IMR-90 (cell line): ENCODE results near the gene LRRC26. TPM values are rescaled to one million over a fixed set of nuclear protein-coding genes. Genes with fewer than 3 reads are reported as not detected.
A peak's percentile ranks its signal among the peaks of the same experiment; 100 is the strongest.

Source experiments
- ATAC-seq: fragments of 200-7000 bp; cut with Tn5 transposase; 2 replicates; pipeline ENCODE4 v1.9.1; 2020; ENCODE audit warnings: low read depth, mild to moderate bottlenecking, moderate library complexity
- BruUV-seq: library from RNA; stranded (reverse); fragments of 400-500 nt; replicated peaks from 2 replicates; lab custom pipeline; 2021; lab: Mats Ljungman, UMichigan
- CTCF ChIA-PET: fragments of 300-600 bp; formaldehyde crosslinking; extraction: SDS; loops from one replicate; lab custom pipeline; 2021; ENCODE audit warnings: antibody characterized with exemption; lab: Yijun Ruan, JAX
- POLR2A ChIA-PET: fragments of 300-600 bp; sonication (Branson Sonifier 250); formaldehyde crosslinking; loops from one replicate; lab custom pipeline; 2022; ENCODE audit warnings: antibody characterized with exemption; ENCODE audit not compliant: unreplicated experiment; lab: Charles Lee
- DNase-seq: peaks from one replicate; pipeline ENCODE4 v3.0.0; 2013
- H2AFZ ChIP-seq: replicated peaks from 2 replicates; pipeline ENCODE3; 2013; ENCODE audit warnings: low read length, mild to moderate bottlenecking; ENCODE audit not compliant: poor library complexity
- H2AK5ac ChIP-seq: 2 replicates; pipeline ENCODE4 v1.6.1; 2013; ENCODE audit warnings: low read depth, low read length, inconsistent platforms
- H2AK9ac ChIP-seq: replicated peaks from 2 replicates; pipeline ENCODE3; 2013; ENCODE audit warnings: mild to moderate bottlenecking, low read depth, low read length, moderate library complexity; ENCODE audit not compliant: poor library complexity
- H2BK120ac ChIP-seq: 2 replicates; pipeline ENCODE4 v1.6.1; 2013; ENCODE audit warnings: low read depth, low read length, inconsistent platforms
- H2BK15ac ChIP-seq: 3 replicates; pipeline ENCODE4 v1.6.1; 2013; ENCODE audit warnings: low read depth, low read length, inconsistent platforms
- H2BK20ac ChIP-seq: 2 replicates; pipeline ENCODE4 v1.6.1; 2013; ENCODE audit warnings: low read depth, mild to moderate bottlenecking, inconsistent platforms, low read length, moderate library complexity
- H2BK5ac ChIP-seq: 2 replicates; pipeline ENCODE4 v1.6.1; 2013; ENCODE audit warnings: mild to moderate bottlenecking, low read depth, low read length, inconsistent platforms; ENCODE audit not compliant: poor library complexity, severe bottlenecking
- H3K14ac ChIP-seq: replicated peaks from 2 replicates; pipeline ENCODE4 v1.6.1; 2013; ENCODE audit warnings: low read depth, low read length, inconsistent platforms
- H3K18ac ChIP-seq: 2 replicates; pipeline ENCODE4 v1.6.1; 2013; ENCODE audit warnings: low read depth, low read length, control low read depth
- H3K23ac ChIP-seq: 2 replicates; pipeline ENCODE4 v1.6.1; 2013; ENCODE audit warnings: low read depth, low read length, inconsistent platforms
- H3K27ac ChIP-seq: 2 replicates; pipeline ENCODE4 v1.5.1; 2013; ENCODE audit warnings: mild to moderate bottlenecking, control low read depth, low read length; ENCODE audit not compliant: insufficient read depth
- H3K27me3 ChIP-seq: 2 replicates; pipeline ENCODE4 v1.6.1; 2013; ENCODE audit warnings: low read length; ENCODE audit not compliant: control insufficient read depth, insufficient read depth
- H3K36me3 ChIP-seq: 2 replicates; pipeline ENCODE4 v1.6.1; 2013; ENCODE audit warnings: low read length, mixed read lengths; ENCODE audit not compliant: control insufficient read depth, insufficient read depth
- H3K4ac ChIP-seq: 2 replicates; pipeline ENCODE4 v1.6.1; 2013; ENCODE audit warnings: low read depth, low read length, inconsistent platforms
- H3K4me1 ChIP-seq: 2 replicates; pipeline ENCODE4 v1.6.1; 2013; ENCODE audit warnings: low read length, mixed read lengths; ENCODE audit not compliant: control insufficient read depth, insufficient read depth
- H3K4me2 ChIP-seq: 2 replicates; pipeline ENCODE4 v1.6.1; 2013; ENCODE audit warnings: low read depth, mild to moderate bottlenecking, control low read depth, low read length, moderate library complexity
- H3K4me3 ChIP-seq: 2 replicates; pipeline ENCODE4 v1.5.1; 2013; ENCODE audit warnings: low read depth, mild to moderate bottlenecking, control low read depth, low read length, moderate library complexity; ENCODE audit not compliant: insufficient read depth
- H3K56ac ChIP-seq: 2 replicates; pipeline ENCODE4 v1.6.1; 2013; ENCODE audit warnings: low read length, inconsistent platforms; ENCODE audit not compliant: insufficient read depth; ENCODE audit errors: extremely low read depth
- H3K79me1 ChIP-seq, 2 experiments: 2 replicates each; pipeline ENCODE4 v1.6.1; 2013; ENCODE audit warnings: low read length in 2 of 2, inconsistent platforms in 1 of 2, low read depth in 1 of 2
- H3K9ac ChIP-seq: 2 replicates; pipeline ENCODE4 v1.6.1; 2013; ENCODE audit warnings: low read depth, low read length, control low read depth
- H3K9me1 ChIP-seq: 2 replicates; pipeline ENCODE4 v1.6.1; 2013; ENCODE audit warnings: low read length, inconsistent platforms; ENCODE audit not compliant: insufficient read depth
- H3K9me3 ChIP-seq: 2 replicates; pipeline ENCODE4 v1.6.1; 2013; ENCODE audit warnings: low read length; ENCODE audit not compliant: control insufficient read depth, insufficient read depth
- H4K20me1 ChIP-seq: 2 replicates; pipeline ENCODE4 v1.6.1; 2013; ENCODE audit warnings: low read length, inconsistent platforms; ENCODE audit not compliant: insufficient read depth
- H4K5ac ChIP-seq: 2 replicates; pipeline ENCODE4 v1.6.1; 2013; ENCODE audit warnings: mild to moderate bottlenecking, low read depth, low read length, control low read depth
- H4K8ac ChIP-seq, 2 experiments: 2 replicates each; pipeline ENCODE4 v1.6.1; 2013; ENCODE audit warnings: low read depth in 2 of 2, low read length in 2 of 2, control low read depth in 1 of 2, inconsistent platforms in 1 of 2
- H4K91ac ChIP-seq: 2 replicates; pipeline ENCODE4 v1.6.1; 2013; ENCODE audit warnings: low read depth, low read length, inconsistent platforms; ENCODE audit not compliant: insufficient read depth
- MXI1 ChIP-seq: IDR thresholded peaks from 2 replicates; pipeline ENCODE4 v1.6.1; 2012; ENCODE audit warnings: low read depth, mild to moderate bottlenecking, low read length, moderate library complexity, borderline replicate concordance
- USF2 ChIP-seq: fragments of 150-350 bp; IDR thresholded peaks from 2 replicates; pipeline ENCODE4 v1.6.1; 2017; ENCODE audit warnings: mild to moderate bottlenecking, antibody characterized with exemption, low read length, low read depth
- WGBS, 2 experiments: methylation state at CpG; one replicate each; pipeline versions ENCODE4 v1.1.5 to v1.1.7; 2013; ENCODE audit warnings: missing lambda C conversion rate in 2 of 2; ENCODE audit not compliant: insufficient read length in 1 of 2; ENCODE audit errors: extremely low coverage in 2 of 2; 5-methylcytosine and 5-hydroxymethylcytosine counted together
- dilution Hi-C: fragments of 300-500 bp; cut with HindIII; formaldehyde crosslinking; loops from one replicate; pipeline ENCODE4 v1.14.3; 2018; ENCODE audit warnings: low sequenced_read_pairs; ENCODE audit not compliant: unreplicated experiment
- in situ Hi-C: fragments of 300-500 bp; cut with MboI; formaldehyde crosslinking; loops from 3 replicates; pipeline ENCODE4 v1.14.3; 2019; ENCODE audit warnings: low sequenced_read_pairs, inconsistent platforms, mixed read lengths
- intact Hi-C: fragments of 100-400 bp; cut with micrococcal nuclease; formaldehyde crosslinking; loops from 2 replicates; pipeline ENCODE4 v1.10.0; 2022
- polyA plus RNA-seq, 3 experiments: library from polyadenylated mRNA; depleted of rRNA; stranded (reverse); fragments of >200 nt; gene quantifications; 2 replicates each; pipeline ENCODE4 v1.2.3, GENCODE V29; 2012; ENCODE audit warnings: low replicate concordance in 1 of 3
- total RNA-seq: library from RNA; depleted of rRNA; stranded (reverse); fragments of >200 nt; gene quantifications from 2 replicates; pipeline ENCODE4 v1.2.3, GENCODE V29; 2012

LRRC26 gene
- total and polyA plus RNA-seq, 2 of the 4 experiments (the other 2 are of a cell fraction): not detected

- ATAC-seq: no peak; the same call in 1 of the 2 replicates
- peak; percentile 25 for DNase-seq
- H2AK5ac ChIP-seq: peak overlapping the region; percentile 80
- H2BK20ac ChIP-seq: no peak overlapping the region
- H3K14ac ChIP-seq: peak overlapping the region; percentile 53; the same call in 1 of the 2 replicates
- H3K4me3 ChIP-seq: peak overlapping the region; percentile 76
- H2AFZ ChIP-seq: peak overlapping the region; percentile 99
- H2BK120ac ChIP-seq: no peak overlapping the region
- H4K91ac ChIP-seq: peak overlapping the region; percentile 85; the same call in 1 of the 2 replicates
- peak overlapping the region; percentile 86 for H3K4me2 ChIP-seq
- H4K20me1 ChIP-seq: peaks cover 8% of the 10 kb centered on the region; the same call in 1 of the 2 replicates
- peak overlapping the region; percentile 77 to 96; a peak in 2 of 4 replicates for H4K8ac ChIP-seq
- peak overlapping the region; percentile 90 for H3K9ac ChIP-seq
- H3K56ac ChIP-seq: peak overlapping the region; percentile 71; the same call in 1 of the 2 replicates
- H3K23ac ChIP-seq: peak overlapping the region; percentile 54
- peak overlapping the region; percentile 96 for H2AK9ac ChIP-seq
- ChIA-PET POLR2A (interaction anchor here (0.7 to 1.3 kb wide), 2 partner anchors 76 to 112 kb away, joined by 3 to 4 read pairs; partner anchors contain the start of gene TUBB4B), CTCF (interaction anchor here (1.0 kb wide), 1 partner anchor 29 kb away, joined by 3 read pairs; no protein-coding TSS in a partner anchor)
- H3K79me1 ChIP-seq: peaks cover 13 to 39% of the 10 kb centered on the region in 2 experiments
- H3K36me3 ChIP-seq: no peaks in the 10 kb centered on the region
- no peaks in the 10 kb centered on the region for H3K27me3 ChIP-seq
- H2BK5ac ChIP-seq: no peak overlapping the region
- TF ChIP-seq MXI1: peak; percentile 19; the same call in 1 of the 2 replicates
- no peak for TF ChIP-seq USF2
- dilution Hi-C loops (no loop called here), intact Hi-C loops (no loop called here), in situ Hi-C loops (no loop called here)
- peaks cover 12% of the 10 kb centered on the region; the same call in 1 of the 2 replicates for H3K4me1 ChIP-seq
- H4K5ac ChIP-seq: peak overlapping the region; percentile 14; the same call in 1 of the 2 replicates
- 34% methylated on average over 18 of the region's 37 CpGs; no CpG with 5 or more reads in 1 of the 2 experiments for WGBS, 2 experiments
- peak overlapping the region; percentile 93 for H3K4ac ChIP-seq
- no peak overlapping the region for H3K18ac ChIP-seq
- peak overlapping the region; percentile 74; the same call in 1 of the 2 replicates for H3K27ac ChIP-seq
- TSS peak; percentile 28 for BruUV-seq
- peaks cover 4% of the 10 kb centered on the region; the same call in 1 of the 2 replicates for H3K9me3 ChIP-seq
- no peak overlapping the region for H2BK15ac ChIP-seq
- H3K9me1 ChIP-seq: peaks cover 16% of the 10 kb centered on the region
Measured at GRCh38 chr9:137128862-137129455, 40.9 kb downstream of the LRRC26 start.
